ENCODE measurements around the gene OPN1MW3.
"Not testable (repeated sequence)": the region's sequence is repeated elsewhere in the genome, so short reads cannot be mapped to it uniquely, and the experiment has no call there.

DNA sequence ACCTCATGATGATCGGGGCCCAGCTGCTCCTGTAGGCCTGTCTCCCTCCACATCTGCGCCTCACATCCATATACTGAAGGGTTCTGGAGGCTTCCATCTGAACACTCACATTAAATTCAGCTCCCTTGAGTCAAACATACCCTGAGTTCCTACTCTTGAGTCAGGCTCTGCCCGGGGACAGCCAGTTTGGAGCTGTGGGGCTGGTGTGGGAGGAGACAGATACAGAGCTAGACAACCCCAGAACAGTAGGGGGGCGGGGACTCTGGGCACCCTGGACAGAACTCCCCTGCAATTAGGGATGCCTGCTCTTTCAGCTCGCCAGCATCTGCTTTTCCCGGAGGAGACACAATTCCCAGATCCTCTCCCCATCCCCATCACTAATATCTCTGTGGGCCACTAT, 5.7 kb downstream of the OPN1MW3 start:
- TF ChIP-seq, protein P1, sequence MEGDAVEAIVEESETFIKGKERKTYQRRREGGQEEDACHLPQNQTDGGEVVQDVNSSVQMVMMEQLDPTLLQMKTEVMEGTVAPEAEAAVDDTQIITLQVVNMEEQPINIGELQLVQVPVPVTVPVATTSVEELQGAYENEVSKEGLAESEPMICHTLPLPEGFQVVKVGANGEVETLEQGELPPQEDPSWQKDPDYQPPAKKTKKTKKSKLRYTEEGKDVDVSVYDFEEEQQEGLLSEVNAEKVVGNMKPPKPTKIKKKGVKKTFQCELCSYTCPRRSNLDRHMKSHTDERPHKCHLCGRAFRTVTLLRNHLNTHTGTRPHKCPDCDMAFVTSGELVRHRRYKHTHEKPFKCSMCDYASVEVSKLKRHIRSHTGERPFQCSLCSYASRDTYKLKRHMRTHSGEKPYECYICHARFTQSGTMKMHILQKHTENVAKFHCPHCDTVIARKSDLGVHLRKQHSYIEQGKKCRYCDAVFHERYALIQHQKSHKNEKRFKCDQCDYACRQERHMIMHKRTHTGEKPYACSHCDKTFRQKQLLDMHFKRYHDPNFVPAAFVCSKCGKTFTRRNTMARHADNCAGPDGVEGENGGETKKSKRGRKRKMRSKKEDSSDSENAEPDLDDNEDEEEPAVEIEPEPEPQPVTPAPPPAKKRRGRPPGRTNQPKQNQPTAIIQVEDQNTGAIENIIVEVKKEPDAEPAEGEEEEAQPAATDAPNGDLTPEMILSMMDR (IDR thresholded peaks at IDR 0.05; ENCODE audit: low read length), result not testable (repeated sequence)
- TF ChIP-seq EZH2 (optimal IDR thresholded peaks at IDR 0.05; ENCODE audit: low read depth, low read length), result not testable (repeated sequence)

All from MM.1S (cell line).